HUES6 (cell line): Measurements from ENCODE around the gene TMEM87B.

Experiments used
- H3K27ac ChIP-seq: 2 replicates; pipeline ENCODE4 v1.7.0; 2013; ENCODE audit warnings: low read depth, mild to moderate bottlenecking, low read length, inconsistent platforms
- H3K27me3 ChIP-seq: 2 replicates; pipeline ENCODE4 v1.6.1; 2013; ENCODE audit warnings: low read length; ENCODE audit not compliant: control insufficient read depth, insufficient read depth
- H3K36me3 ChIP-seq: 2 replicates; pipeline ENCODE4 v1.6.1; 2013; ENCODE audit warnings: low read length; ENCODE audit not compliant: control insufficient read depth, insufficient read depth
- H3K4me1 ChIP-seq: 2 replicates; pipeline ENCODE4 v1.6.1; 2013; ENCODE audit warnings: low read length; ENCODE audit not compliant: control insufficient read depth, insufficient read depth
- H3K4me3 ChIP-seq: 2 replicates; pipeline ENCODE4 v1.5.1; 2013; ENCODE audit warnings: low read depth, low read length
- H3K9ac ChIP-seq: one replicate; pipeline ENCODE4 v1.6.1; 2013; ENCODE audit warnings: mild to moderate bottlenecking, low read length
- H3K9me3 ChIP-seq: 2 replicates; pipeline ENCODE4 v1.6.1; 2013; ENCODE audit warnings: low read depth, low read length; ENCODE audit not compliant: control insufficient read depth, insufficient read depth

TMEM87B gene

DNA sequence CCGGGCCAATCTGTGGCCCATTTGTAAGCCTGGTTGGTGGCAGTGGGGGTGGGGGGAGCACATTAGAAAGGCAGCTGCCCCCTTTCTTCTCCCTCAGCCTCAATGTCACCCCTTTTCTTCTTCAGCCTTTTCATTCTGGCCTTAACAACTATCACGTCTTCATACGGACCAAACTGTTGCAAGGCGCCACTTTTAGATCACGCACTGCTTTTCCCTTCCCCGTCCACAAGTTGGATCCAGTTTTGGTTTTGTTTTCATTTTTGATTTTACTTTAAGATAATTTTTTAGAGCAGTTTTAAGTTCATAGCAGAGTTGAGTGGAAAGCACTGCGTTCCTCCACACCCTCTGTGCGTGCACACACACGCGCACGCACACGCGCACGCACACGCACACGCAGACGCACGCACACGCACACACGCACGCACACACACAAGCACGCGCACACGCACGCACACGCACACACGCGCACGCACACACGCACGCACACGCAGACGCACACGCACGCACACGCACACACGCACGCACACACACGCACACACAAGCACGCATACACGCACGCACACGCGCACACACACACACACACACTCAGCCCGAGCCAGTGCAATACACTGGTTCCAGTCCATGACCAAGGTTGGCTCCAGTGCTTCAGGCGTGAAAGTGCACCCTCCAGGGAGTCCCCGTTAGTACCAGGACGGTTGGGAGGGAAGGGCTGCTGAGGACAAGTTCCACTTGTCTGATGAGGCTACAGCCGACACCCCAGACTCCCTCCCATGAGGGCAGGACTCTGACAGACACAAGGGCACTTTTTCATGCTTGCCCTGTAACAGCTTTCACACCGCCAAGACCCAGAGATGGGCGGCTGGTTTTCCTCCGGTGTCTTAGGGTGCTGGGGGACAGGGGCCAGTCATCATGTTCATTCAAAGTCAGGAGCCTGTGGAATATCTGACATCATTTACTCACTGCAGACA, 105.5 kb downstream of the TMEM87B start:
- Histone ChIP-seq H3K4me1 (no peaks in the 10 kb centered on the region), H3K9me3 (no peaks in the 10 kb centered on the region), H3K27ac (no peak overlapping the region), H3K27me3 (no peaks in the 10 kb centered on the region; the same call in 1 of the 2 replicates), H3K36me3 (no peaks in the 10 kb centered on the region), H3K4me3 (no peak overlapping the region), H3K9ac (no peak overlapping the region)

DNA sequence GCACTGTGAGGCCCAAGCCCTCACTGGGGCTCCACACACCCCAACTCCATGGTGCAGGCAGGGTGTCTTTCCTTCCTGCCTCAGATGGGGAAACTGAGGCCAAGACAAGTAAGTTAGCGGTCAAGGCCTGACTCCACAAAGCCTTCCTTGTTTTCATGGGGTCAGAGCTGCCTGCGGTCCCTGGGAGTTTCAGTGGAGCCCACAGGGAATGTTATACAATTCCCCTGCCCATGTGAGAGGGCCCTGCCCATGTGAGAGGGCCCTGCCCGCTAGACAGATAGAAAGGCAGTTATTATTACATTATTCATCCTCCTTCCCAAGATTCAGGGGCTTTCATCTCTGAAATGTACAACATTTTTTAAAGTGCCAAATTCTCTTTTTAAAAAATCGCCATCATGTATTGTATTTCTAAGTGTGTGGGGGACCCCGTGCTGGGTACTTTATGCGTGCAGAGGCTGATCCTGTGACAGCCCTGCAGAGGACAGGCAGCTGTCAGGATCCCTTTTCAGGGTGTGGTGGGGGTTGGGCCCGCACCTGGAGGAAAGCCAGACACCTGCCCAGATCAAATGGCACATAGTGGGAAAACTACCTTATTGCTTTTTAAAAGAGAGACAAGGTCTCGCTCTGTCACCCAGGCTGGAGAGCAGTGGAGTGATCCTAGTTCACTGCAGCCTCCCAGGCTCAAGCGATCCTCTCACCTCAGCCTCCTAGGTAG, 106.5 kb downstream of the TMEM87B start:
- H3K36me3 ChIP-seq: no peaks in the 10 kb centered on the region
- no peak overlapping the region for H3K4me3 ChIP-seq

GRCh38 chr2:112162341-112162740, 107.3 kb downstream of the TMEM87B start:
- Histone ChIP-seq H3K9me3 (no peaks in the 10 kb centered on the region), H3K9ac (no peak overlapping the region), H3K4me1 (no peaks in the 10 kb centered on the region), H3K27ac (no peak overlapping the region), H3K4me3 (no peak overlapping the region), H3K27me3 (no peaks in the 10 kb centered on the region), H3K36me3 (no peaks in the 10 kb centered on the region)

More for the DNA sequence above, 106.5 kb downstream of the TMEM87B start:
- Histone ChIP-seq H3K4me1 (no peaks in the 10 kb centered on the region), H3K27me3 (no peaks in the 10 kb centered on the region), H3K9ac (no peak overlapping the region), H3K9me3 (no peaks in the 10 kb centered on the region), H3K27ac (no peak overlapping the region)

GRCh38 chr2:112162956-112163355, 107.9 kb downstream of the TMEM87B start:
- Histone ChIP-seq H3K36me3 (no peaks in the 10 kb centered on the region), H3K9me3 (no peaks in the 10 kb centered on the region), H3K27ac (no peak overlapping the region), H3K27me3 (no peaks in the 10 kb centered on the region), H3K4me1 (no peaks in the 10 kb centered on the region; the same call in 1 of the 2 replicates), H3K4me3 (no peak overlapping the region), H3K9ac (no peak overlapping the region)

DNA sequence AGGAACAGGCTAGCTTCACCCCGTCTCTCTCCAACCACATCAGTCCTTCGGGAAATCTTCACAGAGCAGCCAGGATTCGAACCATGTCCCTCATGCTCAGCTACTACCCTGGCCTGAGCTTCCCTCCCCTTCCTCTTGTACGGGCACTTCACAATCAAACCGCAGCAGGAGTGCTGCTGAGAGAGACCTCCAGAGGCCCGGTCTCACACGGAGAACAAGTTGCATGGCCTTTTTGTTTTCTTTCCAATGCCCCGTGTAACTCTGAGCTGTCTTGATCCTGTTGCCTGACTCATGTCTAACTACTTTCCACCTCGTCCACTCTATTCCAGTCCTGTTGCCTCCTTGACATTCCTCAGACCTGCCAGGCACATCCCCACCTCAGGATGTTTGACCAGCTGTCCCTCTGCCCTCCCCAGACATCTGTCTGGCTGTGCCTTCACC, 108.5 kb downstream of the TMEM87B start:
- H3K27me3 ChIP-seq: no peaks in the 10 kb centered on the region
- no peaks in the 10 kb centered on the region for H3K36me3 ChIP-seq
- no peaks in the 10 kb centered on the region for H3K9me3 ChIP-seq
- no peaks in the 10 kb centered on the region; the same call in 1 of the 2 replicates for H3K4me1 ChIP-seq
- H3K27ac ChIP-seq: no peak overlapping the region
- no peak overlapping the region for H3K4me3 ChIP-seq
- no peak overlapping the region for H3K9ac ChIP-seq

DNA sequence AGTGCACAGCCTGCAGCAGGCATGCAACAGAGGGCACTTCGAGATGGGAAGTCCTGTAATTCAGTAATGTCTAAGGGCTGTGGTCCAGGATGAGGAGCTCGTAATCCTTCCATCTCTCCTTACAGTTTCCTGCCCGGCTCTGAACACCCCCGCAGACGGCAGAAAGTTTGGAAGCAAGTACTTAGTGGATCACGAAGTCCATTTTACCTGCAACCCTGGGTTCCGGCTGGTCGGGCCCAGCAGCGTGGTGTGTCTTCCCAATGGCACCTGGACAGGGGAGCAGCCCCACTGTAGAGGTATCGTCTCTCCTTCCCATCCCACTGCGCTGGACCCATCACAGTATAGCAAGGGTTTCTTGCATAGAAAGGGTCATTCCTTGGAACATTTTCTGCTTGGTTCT, 109.8 kb downstream of the TMEM87B start:
- H3K36me3 ChIP-seq: no peaks in the 10 kb centered on the region
- no peak overlapping the region for H3K4me3 ChIP-seq
- no peak overlapping the region for H3K27ac ChIP-seq
- H3K27me3 ChIP-seq: no peaks in the 10 kb centered on the region
- H3K4me1 ChIP-seq: no peaks in the 10 kb centered on the region; the same call in 1 of the 2 replicates
- H3K9me3 ChIP-seq: no peaks in the 10 kb centered on the region
- no peak overlapping the region for H3K9ac ChIP-seq

- no peaks in the 10 kb centered on the region; the same call in 1 of the 2 replicates for H3K4me1 ChIP-seq
- no peaks in the 10 kb centered on the region for H3K27me3 ChIP-seq
- no peak overlapping the region for H3K9ac ChIP-seq
- H3K27ac ChIP-seq: no peak overlapping the region
- H3K36me3 ChIP-seq: no peaks in the 10 kb centered on the region
- H3K9me3 ChIP-seq: no peaks in the 10 kb centered on the region
- no peak overlapping the region for H3K4me3 ChIP-seq
These were observed 110.2 kb downstream of the TMEM87B start for GRCh38 chr2:112165296-112165695.

DNA sequence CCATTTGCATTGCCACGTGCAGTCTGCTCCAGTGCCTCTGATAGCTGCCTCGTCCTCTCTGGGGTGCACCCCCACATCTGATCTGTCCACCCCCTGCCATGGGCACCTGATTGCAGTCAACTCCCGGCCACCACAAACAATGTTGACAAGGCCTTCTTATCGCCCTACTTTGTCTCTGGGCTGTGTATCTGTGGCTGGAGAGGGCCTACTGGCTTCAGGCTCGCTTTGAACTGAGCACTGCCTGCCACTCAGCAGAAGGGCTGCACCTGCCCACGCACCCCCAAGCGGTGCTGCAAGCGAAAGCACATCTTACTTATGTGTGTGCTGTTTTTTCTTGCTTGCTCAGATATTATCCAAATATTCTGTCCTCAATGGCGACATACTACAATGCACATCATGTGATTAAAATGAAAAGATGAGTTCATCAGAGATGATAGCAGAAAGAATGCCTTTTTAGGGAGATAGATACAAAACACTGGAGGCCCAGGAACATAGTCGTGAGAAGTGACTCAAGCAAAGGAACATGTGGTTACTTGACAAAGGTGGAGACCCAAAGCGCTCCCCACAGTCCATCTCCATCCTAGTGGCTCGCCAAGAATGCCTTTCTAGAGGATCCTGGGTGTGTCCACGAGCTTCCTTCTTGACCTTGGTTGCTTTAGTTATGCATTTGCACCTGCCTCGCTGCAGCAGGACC, 111.9 kb downstream of the TMEM87B start:
- Histone ChIP-seq H3K9ac (no peak overlapping the region), H3K4me3 (no peak overlapping the region), H3K36me3 (no peaks in the 10 kb centered on the region), H3K27ac (no peak overlapping the region), H3K4me1 (no peaks in the 10 kb centered on the region; the same call in 1 of the 2 replicates), H3K9me3 (no peaks in the 10 kb centered on the region), H3K27me3 (no peaks in the 10 kb centered on the region)

DNA sequence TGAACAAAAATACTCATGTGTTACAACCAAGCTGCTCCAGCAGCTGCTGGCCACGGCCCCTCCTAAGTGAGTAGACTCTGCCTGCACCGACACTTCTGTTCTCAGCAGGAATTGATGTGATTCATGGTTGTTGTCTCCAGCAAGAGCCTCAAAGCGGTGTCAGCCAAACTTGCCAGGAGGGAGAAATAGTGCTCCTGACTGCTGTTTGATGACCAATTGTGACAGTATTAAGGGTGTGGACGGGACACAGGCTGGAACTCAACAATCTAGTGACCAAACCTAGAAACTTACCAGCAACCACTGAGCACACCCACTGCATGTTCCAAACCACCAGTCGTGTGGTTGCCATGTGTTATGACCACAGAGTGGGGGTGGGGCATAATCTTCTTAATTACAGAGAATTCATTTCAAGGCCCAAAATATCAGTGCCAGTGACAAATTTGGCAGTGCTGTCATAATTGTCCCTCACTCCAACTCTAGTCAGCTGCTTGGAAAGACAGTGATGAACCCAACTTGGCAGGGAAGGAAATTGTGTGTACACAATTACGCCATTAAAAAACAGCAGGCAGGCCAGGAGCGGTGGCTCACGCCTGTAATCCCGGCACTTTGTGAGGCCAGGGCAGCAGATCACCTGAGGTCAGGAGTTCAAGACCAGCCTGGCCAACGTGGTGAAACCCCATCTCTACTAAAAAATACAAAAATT, 113.5 kb downstream of the TMEM87B start:
- Histone ChIP-seq H3K9me3 (no peaks in the 10 kb centered on the region), H3K27ac (no peak overlapping the region), H3K27me3 (no peaks in the 10 kb centered on the region), H3K4me3 (no peak overlapping the region), H3K9ac (no peak overlapping the region), H3K36me3 (no peaks in the 10 kb centered on the region), H3K4me1 (no peaks in the 10 kb centered on the region; the same call in 1 of the 2 replicates)
